ENCODE data around the gene CHD2. TPM values are rescaled to one million over a fixed set of nuclear protein-coding genes. Genes with fewer than 3 reads are reported as not detected.

Gene CHD2
- total and polyA plus RNA-seq, 10 of the 15 experiments (the other 5 are each of a cell fraction or from before 2014, with no cell fraction given) = 38.1 to 94.7 (median 63.3) TPM

DNA sequence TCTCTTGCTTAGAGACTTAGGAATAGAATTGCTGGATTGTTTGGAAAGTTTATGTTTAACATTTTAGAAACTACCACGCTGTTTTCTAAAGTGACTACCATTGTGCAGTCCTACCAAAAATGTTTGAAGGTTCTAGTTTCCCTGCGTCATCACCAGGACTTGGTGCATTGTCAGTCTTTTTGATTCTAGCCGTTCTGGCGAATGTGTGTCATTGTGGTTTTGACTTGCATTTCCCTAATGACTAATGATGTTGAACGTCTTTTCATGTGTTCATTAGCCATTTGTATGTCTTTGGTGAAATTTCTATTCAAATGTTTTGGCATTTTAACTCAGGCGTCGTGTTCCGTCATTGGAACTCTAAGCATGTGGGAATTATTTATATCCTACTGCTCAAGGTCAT, 58.0 kb downstream of the CHD2 start:
- H3K27me3 ChIP-seq (replicated peaks in 1 of 2; ENCODE audit: control insufficient read depth in 2 of 2, insufficient read depth in 2 of 2, low read length in 1 of 2) = no peaks in the 10 kb centered on the region
- peaks cover 7% of the 10 kb centered on the region for H3K79me2 ChIP-seq (ENCODE audit: control insufficient read depth, insufficient read depth, low read length)
- H3K4me3 ChIP-seq = no peak overlapping the region
- in situ Hi-C loops (cut with MboI) = no loop called here
- peaks cover 9 to 60% of the 10 kb centered on the region in 2 experiments for H3K36me3 ChIP-seq (ENCODE audit: control insufficient read depth in 2 of 2, insufficient read depth in 2 of 2, low read length in 1 of 2)
- ChIA-PET POLR2A (no interaction called here), SMC1A (ENCODE audit: uncharacterized antibody, unreplicated experiment) (no interaction called here), RAD21 (ENCODE audit: unreplicated experiment) (no interaction called here), CTCF (interaction anchor here (1.8 kb wide), 1 partner anchor 15 kb away, joined by 4 read pairs; no protein-coding TSS in a partner anchor)
- H3K27ac ChIP-seq (ENCODE audit: control insufficient read depth, insufficient read depth) = no peak overlapping the region
- no peak for DNase-seq (ENCODE audit: low read depth, low spot score)
- H3K9ac ChIP-seq (ENCODE audit: control insufficient read depth, insufficient read depth, low read length) = no peak overlapping the region
- H2AFZ ChIP-seq (ENCODE audit: control insufficient read depth, low read depth, low read length) = no peak overlapping the region
- FAIRE-seq = no peak
- WGBS (ENCODE audit: insufficient coverage, insufficient replicate concordance, low lambda C conversion rate, missing lambda C conversion rate) = 33% methylated on average over 8 of the region's 8 CpGs
- intact Hi-C loops (cut with micrococcal nuclease; ENCODE audit: unreplicated experiment) = no loop called here
- no peaks in the 10 kb centered on the region; the same call in 2 of the 3 replicates for H3K9me3 ChIP-seq (replicated peaks; ENCODE audit: control insufficient read depth, insufficient read depth, low read length)
- TF ChIP-seq, protein P1, sequence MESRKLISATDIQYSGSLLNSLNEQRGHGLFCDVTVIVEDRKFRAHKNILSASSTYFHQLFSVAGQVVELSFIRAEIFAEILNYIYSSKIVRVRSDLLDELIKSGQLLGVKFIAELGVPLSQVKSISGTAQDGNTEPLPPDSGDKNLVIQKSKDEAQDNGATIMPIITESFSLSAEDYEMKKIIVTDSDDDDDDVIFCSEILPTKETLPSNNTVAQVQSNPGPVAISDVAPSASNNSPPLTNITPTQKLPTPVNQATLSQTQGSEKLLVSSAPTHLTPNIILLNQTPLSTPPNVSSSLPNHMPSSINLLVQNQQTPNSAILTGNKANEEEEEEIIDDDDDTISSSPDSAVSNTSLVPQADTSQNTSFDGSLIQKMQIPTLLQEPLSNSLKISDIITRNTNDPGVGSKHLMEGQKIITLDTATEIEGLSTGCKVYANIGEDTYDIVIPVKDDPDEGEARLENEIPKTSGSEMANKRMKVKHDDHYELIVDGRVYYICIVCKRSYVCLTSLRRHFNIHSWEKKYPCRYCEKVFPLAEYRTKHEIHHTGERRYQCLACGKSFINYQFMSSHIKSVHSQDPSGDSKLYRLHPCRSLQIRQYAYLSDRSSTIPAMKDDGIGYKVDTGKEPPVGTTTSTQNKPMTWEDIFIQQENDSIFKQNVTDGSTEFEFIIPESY (IDR thresholded peaks at IDR 0.05) = no peak
- TF ChIP-seq, protein P2, sequence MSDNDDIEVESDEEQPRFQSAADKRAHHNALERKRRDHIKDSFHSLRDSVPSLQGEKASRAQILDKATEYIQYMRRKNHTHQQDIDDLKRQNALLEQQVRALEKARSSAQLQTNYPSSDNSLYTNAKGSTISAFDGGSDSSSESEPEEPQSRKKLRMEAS (IDR thresholded peaks at IDR 0.05; ENCODE audit: low read depth, low read length) = no peak
- peak; percentile 16; the same call in 1 of the 2 replicates for TF ChIP-seq RUNX3 (IDR thresholded peaks at IDR 0.05; ENCODE audit: low read length)
- no peak for ATAC-seq
- no TSS peak for BruUV-seq (replicated peaks)
- H4K20me1 ChIP-seq (ENCODE audit: control insufficient read depth, insufficient read depth) = no peaks in the 10 kb centered on the region
- H3K4me2 ChIP-seq (ENCODE audit: control insufficient read depth, insufficient read depth) = no peak overlapping the region
- no peaks in the 10 kb centered on the region for H3K4me1 ChIP-seq (ENCODE audit: control insufficient read depth, insufficient read depth, low read length)

DNA sequence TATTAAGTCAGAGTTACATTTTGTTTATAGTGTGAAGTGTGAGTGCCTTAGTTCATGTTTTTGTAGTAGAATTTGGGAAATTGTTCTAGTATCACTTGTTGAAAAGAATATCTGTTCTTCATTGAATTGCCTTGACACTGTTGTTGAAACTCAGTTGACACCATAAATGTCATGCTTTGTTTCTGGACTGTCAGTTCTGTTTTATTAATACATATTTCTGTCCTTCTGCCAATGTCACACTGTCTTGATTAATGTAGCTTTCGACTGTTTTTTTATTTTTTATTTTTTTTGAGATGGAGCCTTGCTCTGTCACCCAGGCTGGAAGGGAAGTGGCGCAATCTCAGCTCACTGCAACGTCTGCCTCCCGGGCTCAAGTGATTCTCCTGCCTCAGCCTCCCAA, 59.1 kb downstream of the CHD2 start:
- TF ChIP-seq CHD1 (IDR thresholded peaks at IDR 0.05; ENCODE audit: low read depth, low read length) = no peak
- no peak for TF ChIP-seq DPF2 (IDR thresholded peaks at IDR 0.05)
- no peak for TF ChIP-seq ZNF207 (IDR thresholded peaks at IDR 0.05; ENCODE audit: borderline replicate concordance)
- no peak for TF ChIP-seq MEF2B (IDR thresholded peaks at IDR 0.05; ENCODE audit: partially characterized antibody, poor library complexity, severe bottlenecking)
- no peak for TF ChIP-seq FOXM1 (IDR thresholded peaks at IDR 0.05; ENCODE audit: low read depth, low read length)
- TF ChIP-seq SREBF2 (IDR thresholded peaks at IDR 0.05; ENCODE audit: low read length) = no peak
- TF ChIP-seq HCFC1 (IDR thresholded peaks at IDR 0.05; ENCODE audit: low read length) = no peak
- no peak for TF ChIP-seq MXI1 (IDR thresholded peaks at IDR 0.05; ENCODE audit: low read depth, low read length)
- TF ChIP-seq NFYA (IDR thresholded peaks at IDR 0.05; ENCODE audit: borderline replicate concordance, low read depth, low read length) = no peak
- H3K4me1 ChIP-seq (ENCODE audit: control insufficient read depth, insufficient read depth, low read length) = no peaks in the 10 kb centered on the region
- no peak overlapping the region for H3K4me3 ChIP-seq
- ChIA-PET RAD21 (ENCODE audit: unreplicated experiment) (no interaction called here), POLR2A (interaction anchor here (0.9 kb wide), 1 partner anchor 23 kb away, joined by 3 read pairs; no protein-coding TSS in a partner anchor), CTCF (no interaction called here), SMC1A (ENCODE audit: uncharacterized antibody, unreplicated experiment) (no interaction called here)
- ATAC-seq = no peak
- no peaks in the 10 kb centered on the region for H3K27me3 ChIP-seq (replicated peaks in 1 of 2; ENCODE audit: control insufficient read depth in 2 of 2, insufficient read depth in 2 of 2, low read length in 1 of 2)
- H3K27ac ChIP-seq (ENCODE audit: control insufficient read depth, insufficient read depth) = no peak overlapping the region
- H3K79me2 ChIP-seq (ENCODE audit: control insufficient read depth, insufficient read depth, low read length) = peaks cover 9% of the 10 kb centered on the region
- intact Hi-C loops (cut with micrococcal nuclease; ENCODE audit: unreplicated experiment) (no loop called here), in situ Hi-C loops (cut with MboI) (no loop called here)
- H3K4me2 ChIP-seq (ENCODE audit: control insufficient read depth, insufficient read depth) = no peak overlapping the region
- no peak overlapping the region for H3K9ac ChIP-seq (ENCODE audit: control insufficient read depth, insufficient read depth, low read length)
- no peak for FAIRE-seq
- BruUV-seq (replicated peaks) = no TSS peak
- no peaks in the 10 kb centered on the region for H4K20me1 ChIP-seq (ENCODE audit: control insufficient read depth, insufficient read depth)
- no peaks in the 10 kb centered on the region; the same call in 2 of the 3 replicates for H3K9me3 ChIP-seq (replicated peaks; ENCODE audit: control insufficient read depth, insufficient read depth, low read length)
- H3K36me3 ChIP-seq (ENCODE audit: control insufficient read depth in 2 of 2, insufficient read depth in 2 of 2, low read length in 1 of 2) = peaks cover 9 to 55% of the 10 kb centered on the region in 2 experiments
- no peak for DNase-seq (ENCODE audit: low read depth, low spot score)
- 85% methylated on average over 4 of the region's 4 CpGs for WGBS (ENCODE audit: insufficient coverage, insufficient replicate concordance, low lambda C conversion rate, missing lambda C conversion rate)
- H2AFZ ChIP-seq (ENCODE audit: control insufficient read depth, low read depth, low read length) = no peak overlapping the region

Measured in GM12878 (cell line).